ENCODE measurements around the gene AGBL4.

Gene AGBL4

DNA sequence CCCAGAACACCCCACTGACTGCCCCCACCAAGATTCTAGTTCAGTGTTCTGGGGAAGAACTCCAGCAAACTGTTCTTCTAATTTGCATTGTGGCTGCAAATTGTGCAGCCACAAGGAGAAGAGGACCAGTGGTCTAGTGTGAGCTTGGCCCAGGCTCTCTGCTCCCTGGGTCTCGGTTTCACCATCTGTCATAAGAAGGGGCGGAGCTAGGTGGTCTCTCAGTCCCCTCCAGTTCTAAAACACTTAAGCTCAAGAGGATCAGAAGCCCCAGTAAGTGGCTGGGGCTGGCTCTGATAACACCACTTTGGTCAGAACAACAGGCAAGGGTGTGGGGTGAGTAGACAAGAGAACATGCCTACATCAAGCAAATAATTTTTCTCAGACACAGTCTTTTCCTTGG, 1346.9 kb downstream of the AGBL4 start:
- no peak for DNase-seq (ENCODE audit: low read depth, low spot score)
- H3K4me3 ChIP-seq (ENCODE audit: low read depth, low read length) = no peak overlapping the region
- TF ChIP-seq, protein P1, sequence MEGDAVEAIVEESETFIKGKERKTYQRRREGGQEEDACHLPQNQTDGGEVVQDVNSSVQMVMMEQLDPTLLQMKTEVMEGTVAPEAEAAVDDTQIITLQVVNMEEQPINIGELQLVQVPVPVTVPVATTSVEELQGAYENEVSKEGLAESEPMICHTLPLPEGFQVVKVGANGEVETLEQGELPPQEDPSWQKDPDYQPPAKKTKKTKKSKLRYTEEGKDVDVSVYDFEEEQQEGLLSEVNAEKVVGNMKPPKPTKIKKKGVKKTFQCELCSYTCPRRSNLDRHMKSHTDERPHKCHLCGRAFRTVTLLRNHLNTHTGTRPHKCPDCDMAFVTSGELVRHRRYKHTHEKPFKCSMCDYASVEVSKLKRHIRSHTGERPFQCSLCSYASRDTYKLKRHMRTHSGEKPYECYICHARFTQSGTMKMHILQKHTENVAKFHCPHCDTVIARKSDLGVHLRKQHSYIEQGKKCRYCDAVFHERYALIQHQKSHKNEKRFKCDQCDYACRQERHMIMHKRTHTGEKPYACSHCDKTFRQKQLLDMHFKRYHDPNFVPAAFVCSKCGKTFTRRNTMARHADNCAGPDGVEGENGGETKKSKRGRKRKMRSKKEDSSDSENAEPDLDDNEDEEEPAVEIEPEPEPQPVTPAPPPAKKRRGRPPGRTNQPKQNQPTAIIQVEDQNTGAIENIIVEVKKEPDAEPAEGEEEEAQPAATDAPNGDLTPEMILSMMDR (IDR thresholded peaks at IDR 0.05; ENCODE audit: low read depth, low read length) = no peak
- in situ Hi-C loops (cut with HindIII; ENCODE audit: low sequenced_read_pairs) = no loop called here

DNA sequence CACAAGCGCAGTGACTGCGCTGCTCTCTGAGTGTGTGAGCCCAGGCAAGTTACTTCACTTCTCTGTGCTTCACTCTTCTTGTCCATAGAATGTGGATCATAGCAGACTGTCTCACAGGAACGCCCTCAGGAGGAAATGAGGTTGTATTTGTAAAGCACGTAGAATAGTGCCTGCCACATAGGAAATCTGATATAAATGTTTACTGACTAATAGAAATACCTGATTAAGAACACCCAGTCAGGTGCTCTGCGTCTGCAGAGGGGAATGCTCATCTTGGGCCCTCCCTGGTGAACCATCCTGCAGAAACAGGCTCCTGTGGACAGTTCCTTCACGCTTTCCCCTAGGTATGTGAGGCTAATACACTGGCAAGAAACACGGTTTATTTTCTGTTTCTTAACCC, 1347.4 kb downstream of the AGBL4 start:
- TF ChIP-seq, protein P1 (IDR thresholded peaks at IDR 0.05; ENCODE audit: low read depth, low read length) = no peak
- DNase-seq (ENCODE audit: low read depth, low spot score) = no peak
- in situ Hi-C loops (cut with HindIII; ENCODE audit: low sequenced_read_pairs) = no loop called here
- no peak overlapping the region for H3K4me3 ChIP-seq (ENCODE audit: low read depth, low read length)

DNA sequence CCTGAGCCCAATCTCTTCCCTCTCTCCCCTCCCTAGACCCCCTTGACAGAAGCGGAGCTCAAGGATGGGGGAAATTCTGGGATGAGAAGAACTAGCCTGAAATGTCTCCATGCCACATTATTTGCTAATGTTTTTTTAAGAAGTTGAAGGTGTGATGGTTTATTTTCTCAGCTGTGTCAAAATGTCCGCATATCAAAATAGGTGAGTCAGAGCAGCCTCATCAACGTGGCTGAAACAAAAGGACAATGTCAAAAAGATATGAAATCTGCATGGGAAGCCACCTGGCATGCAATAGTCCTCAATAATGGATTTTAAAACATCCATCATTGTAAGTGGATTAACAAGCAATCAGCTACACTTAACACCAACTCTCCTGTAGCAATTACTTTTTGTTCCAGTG, 1348.5 kb downstream of the AGBL4 start:
- DNase-seq (ENCODE audit: low read depth, low spot score) = peak; percentile 9
- TF ChIP-seq, protein P1 (IDR thresholded peaks at IDR 0.05; ENCODE audit: low read depth, low read length) = no peak
- H3K4me3 ChIP-seq (ENCODE audit: low read depth, low read length) = no peak overlapping the region
- in situ Hi-C loops (cut with HindIII; ENCODE audit: low sequenced_read_pairs) = no loop called here

DNA sequence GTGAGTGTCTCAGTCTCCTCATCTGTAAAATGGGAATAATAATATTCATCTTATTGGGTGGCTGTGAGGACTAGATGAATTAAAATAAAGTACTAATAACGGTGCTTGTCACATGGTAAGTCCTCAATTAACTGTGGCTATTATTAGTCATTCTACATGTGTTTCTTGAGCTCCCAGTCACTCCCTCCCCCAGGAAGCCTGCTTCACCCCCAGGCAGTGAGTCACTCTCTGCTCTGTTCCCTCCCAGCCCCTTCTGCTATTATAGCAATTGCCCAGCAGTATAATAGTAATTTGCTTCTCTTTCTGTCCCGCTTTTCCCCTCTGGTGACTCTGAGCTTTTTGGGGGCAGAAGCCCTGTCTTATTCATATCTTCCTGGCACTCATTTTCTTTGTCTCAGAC, 1349.1 kb downstream of the AGBL4 start:
- in situ Hi-C loops (cut with HindIII; ENCODE audit: low sequenced_read_pairs) = no loop called here
- DNase-seq (ENCODE audit: low read depth, low spot score) = peak; percentile 72
- TF ChIP-seq, protein P1 (IDR thresholded peaks at IDR 0.05; ENCODE audit: low read depth, low read length) = no peak
- no peak overlapping the region for H3K4me3 ChIP-seq (ENCODE audit: low read depth, low read length)

DNA sequence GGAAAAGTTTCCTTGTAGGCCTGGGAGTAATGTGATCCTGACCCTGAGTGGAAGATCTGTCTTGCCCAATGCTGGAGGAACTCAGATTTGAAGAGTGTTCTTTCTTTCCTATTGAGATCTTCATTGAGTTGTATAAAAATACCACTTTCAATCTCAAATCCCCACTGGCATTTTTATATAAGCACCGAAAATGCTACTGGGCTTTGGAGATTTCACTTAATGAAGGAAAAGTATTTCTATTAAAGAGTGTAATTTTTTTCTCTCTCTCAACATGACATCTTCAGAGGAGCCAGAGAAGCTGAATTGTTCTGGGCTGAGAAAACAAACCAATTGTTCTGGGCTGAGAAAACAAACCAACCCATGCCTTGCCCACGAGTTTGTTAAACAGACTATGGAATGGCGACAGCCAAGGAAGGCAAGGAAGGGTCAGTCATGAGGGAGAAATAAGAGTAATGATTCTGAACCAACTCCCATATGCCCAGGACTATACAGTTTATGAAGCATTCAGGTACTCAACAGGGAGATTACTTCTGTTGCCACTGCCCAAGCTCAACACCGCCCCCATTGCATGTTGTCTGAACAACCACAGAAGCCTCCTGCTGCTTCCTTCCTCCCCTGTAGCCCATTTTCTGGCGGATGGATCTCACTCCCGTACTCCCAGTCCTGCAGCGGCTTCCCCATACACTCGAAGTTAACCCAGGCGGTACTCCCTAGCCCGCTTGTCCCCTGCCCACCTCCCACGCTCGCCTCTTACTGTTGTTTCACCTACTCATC, 1350.2 kb downstream of the AGBL4 start:
- no peak for DNase-seq (ENCODE audit: low read depth, low spot score)
- TF ChIP-seq, protein P1 (IDR thresholded peaks at IDR 0.05; ENCODE audit: low read depth, low read length) = no peak
- no peak overlapping the region for H3K4me3 ChIP-seq (ENCODE audit: low read depth, low read length)
- in situ Hi-C loops (cut with HindIII; ENCODE audit: low sequenced_read_pairs) = no loop called here

DNA sequence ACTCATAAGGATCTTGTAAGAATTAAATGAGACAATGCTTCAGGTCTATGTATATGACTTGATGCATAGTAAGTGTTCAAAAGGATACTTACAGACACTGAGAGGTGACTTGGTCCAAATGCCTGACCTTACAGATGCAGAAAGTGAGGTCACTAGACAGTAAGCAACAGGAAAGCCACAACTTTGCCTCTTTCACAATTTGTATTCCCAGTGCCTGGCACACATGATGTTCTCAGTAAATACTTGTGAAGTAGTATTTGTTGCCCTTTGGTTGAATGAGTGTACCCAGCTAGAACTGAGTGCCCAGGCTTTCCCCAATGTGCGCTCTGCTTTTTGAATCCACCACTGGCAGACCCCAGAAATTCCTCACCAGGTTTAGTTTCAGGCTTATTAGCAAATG, 1352.2 kb downstream of the AGBL4 start:
- TF ChIP-seq, protein P1 (IDR thresholded peaks at IDR 0.05; ENCODE audit: low read depth, low read length) = no peak
- no peak for DNase-seq (ENCODE audit: low read depth, low spot score)
- in situ Hi-C loops (cut with HindIII; ENCODE audit: low sequenced_read_pairs) = no loop called here
- H3K4me3 ChIP-seq (ENCODE audit: low read depth, low read length) = no peak overlapping the region
